Vagina (tissue), 2 donors: ENCODE measurements around the gene CAPNS1.

ENCODE experiments used
- CTCF ChIP-seq, 3 experiments: fragments of 450-650 bp in 2 of 3; fragments of 200-600 bp in 1 of 3; sonication (generic) in 1 of 3; IDR thresholded peaks; one replicate each; pipeline ENCODE4 v1.5.1; 2017 to 2019; ENCODE audit warnings: antibody characterized with exemption in 3 of 3, mild to moderate bottlenecking in 2 of 3, moderate library complexity in 2 of 3
- POLR2AphosphoS5 ChIP-seq, 2 donors: sonication (generic); formaldehyde crosslinking; IDR thresholded peaks; one replicate each; pipeline ENCODE4 v1.9.0; 2017; ENCODE audit warnings: antibody characterized with exemption in 2 of 2, mild to moderate bottlenecking in 2 of 2, low read depth in 1 of 2; ENCODE audit not compliant: insufficient read depth in 1 of 2

GRCh38 chr19:36103842-36104552 lies 35.9 kb upstream of the CAPNS1 start:
- no peak for TF ChIP-seq POLR2AphosphoS5 (IDR thresholded peaks at IDR 0.05; ENCODE audit: insufficient read depth in 1 of 2, low read depth in 1 of 2)
- TF ChIP-seq CTCF (IDR thresholded peaks at IDR 0.05): no peak
